AG09309 (cell line): Measurements from ENCODE around the gene KRTAP12-1.

Experiments used
- DNase-seq: peaks from one replicate; pipeline ENCODE4 v3.0.0-alpha.2; 2010; ENCODE audit warnings: low read depth
- H3K4me3 ChIP-seq: 2 replicates; pipeline ENCODE4 v1.5.1; 2011; ENCODE audit warnings: mild to moderate bottlenecking, low read depth, low read length, moderate library complexity; ENCODE audit not compliant: control insufficient read depth
- CTCF ChIP-seq: IDR thresholded peaks from 2 replicates; pipeline ENCODE4 v1.5.1; 2011; ENCODE audit warnings: mild to moderate bottlenecking, low read depth, low read length, inconsistent platforms; ENCODE audit not compliant: insufficient read depth, control insufficient read depth; ENCODE audit errors: missing control alignments

KRTAP12-1 gene

GRCh38 chr21:44720170-44720569 is 38.2 kb upstream of the KRTAP12-1 start:
- no peak overlapping the region for H3K4me3 ChIP-seq
- no peak for DNase-seq
- no peak for TF ChIP-seq CTCF

- no peak overlapping the region for H3K4me3 ChIP-seq
- TF ChIP-seq CTCF: no peak
- DNase-seq: no peak
Observed at GRCh38 chr21:44718571-44718970, 36.6 kb upstream of the KRTAP12-1 start.

DNA sequence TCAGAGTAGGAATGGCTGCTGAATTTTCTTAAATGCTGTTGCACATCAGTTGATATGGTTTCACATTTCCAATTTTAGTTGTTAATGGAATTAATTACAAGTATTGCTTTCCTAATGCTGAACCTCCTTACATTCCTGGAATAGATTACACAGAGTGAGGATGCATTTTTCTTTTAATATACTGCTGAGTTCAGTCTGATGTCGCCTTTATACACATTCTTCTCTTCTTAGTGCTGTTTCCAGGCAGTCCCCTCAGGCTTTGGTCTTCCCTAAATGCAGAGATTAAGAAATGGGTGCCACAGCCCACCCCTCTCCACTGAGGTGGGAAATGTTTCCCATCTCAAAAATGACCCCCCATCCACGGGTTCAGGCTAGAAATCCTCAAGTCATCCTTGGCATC is 36.1 kb upstream of the KRTAP12-1 start:
- no peak overlapping the region for H3K4me3 ChIP-seq
- no peak for TF ChIP-seq CTCF
- DNase-seq: no peak

DNA sequence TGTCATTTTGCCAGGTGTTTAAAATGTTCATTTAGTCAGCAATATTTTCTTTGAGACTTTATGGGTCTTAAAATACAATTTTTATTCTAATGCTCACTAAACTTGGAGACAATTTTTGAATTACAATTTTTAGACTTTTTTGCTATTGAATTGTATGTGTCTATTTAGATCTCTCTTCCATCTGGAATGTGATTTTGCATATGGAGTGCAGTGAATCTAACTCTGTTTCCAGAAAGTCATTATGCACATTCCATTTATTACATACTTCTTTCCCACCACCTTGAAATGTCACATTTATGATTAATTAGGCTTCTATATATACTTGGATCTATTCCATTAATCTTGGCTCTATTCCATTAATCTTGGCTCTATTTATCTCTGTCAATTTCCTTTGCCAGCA is 35.0 kb upstream of the KRTAP12-1 start:
- no peak for DNase-seq
- TF ChIP-seq CTCF: no peak
- no peak overlapping the region for H3K4me3 ChIP-seq

GRCh38 chr21:44714905-44715304 is 32.9 kb upstream of the KRTAP12-1 start:
- TF ChIP-seq CTCF: no peak
- DNase-seq: no peak
- no peak overlapping the region for H3K4me3 ChIP-seq

- no peak overlapping the region for H3K4me3 ChIP-seq
- TF ChIP-seq CTCF: no peak
- no peak for DNase-seq
Observed at GRCh38 chr21:44713846-44714245, 31.9 kb upstream of the KRTAP12-1 start.

GRCh38 chr21:44713130-44713529 is 31.2 kb upstream of the KRTAP12-1 start:
- H3K4me3 ChIP-seq: no peak overlapping the region
- TF ChIP-seq CTCF: no peak
- DNase-seq: no peak
